KOPT-K1 (cell line): Measurements from ENCODE around the gene ST8SIA5.
"Not testable (repeated sequence)": the region's sequence is repeated elsewhere in the genome, so short reads cannot be mapped to it uniquely, and the experiment has no call there.

Source experiments
- H3K27ac ChIP-seq: fragments of 200-600 bp; sonication (generic); 2 replicates; pipeline ENCODE4 v1.5.1; 2016; ENCODE audit warnings: antibody characterized with exemption, mild to moderate bottlenecking, low read depth, low read length; ENCODE audit not compliant: poor library complexity, severe bottlenecking
- H3K36me3 ChIP-seq: fragments of 200-600 bp; sonication (generic); 2 replicates; pipeline ENCODE4 v1.5.1; 2017; ENCODE audit warnings: antibody characterized with exemption, mild to moderate bottlenecking, low read length, moderate library complexity; ENCODE audit not compliant: insufficient read depth
- H3K9me3 ChIP-seq: fragments of 200-600 bp; sonication (generic); 2 replicates; pipeline ENCODE4 v1.5.1; 2017; ENCODE audit warnings: antibody characterized with exemption, low read length, mild to moderate bottlenecking; ENCODE audit not compliant: insufficient read depth, poor library complexity, severe bottlenecking

ST8SIA5 gene, protein sequence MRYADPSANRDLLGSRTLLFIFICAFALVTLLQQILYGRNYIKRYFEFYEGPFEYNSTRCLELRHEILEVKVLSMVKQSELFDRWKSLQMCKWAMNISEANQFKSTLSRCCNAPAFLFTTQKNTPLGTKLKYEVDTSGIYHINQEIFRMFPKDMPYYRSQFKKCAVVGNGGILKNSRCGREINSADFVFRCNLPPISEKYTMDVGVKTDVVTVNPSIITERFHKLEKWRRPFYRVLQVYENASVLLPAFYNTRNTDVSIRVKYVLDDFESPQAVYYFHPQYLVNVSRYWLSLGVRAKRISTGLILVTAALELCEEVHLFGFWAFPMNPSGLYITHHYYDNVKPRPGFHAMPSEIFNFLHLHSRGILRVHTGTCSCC

DNA sequence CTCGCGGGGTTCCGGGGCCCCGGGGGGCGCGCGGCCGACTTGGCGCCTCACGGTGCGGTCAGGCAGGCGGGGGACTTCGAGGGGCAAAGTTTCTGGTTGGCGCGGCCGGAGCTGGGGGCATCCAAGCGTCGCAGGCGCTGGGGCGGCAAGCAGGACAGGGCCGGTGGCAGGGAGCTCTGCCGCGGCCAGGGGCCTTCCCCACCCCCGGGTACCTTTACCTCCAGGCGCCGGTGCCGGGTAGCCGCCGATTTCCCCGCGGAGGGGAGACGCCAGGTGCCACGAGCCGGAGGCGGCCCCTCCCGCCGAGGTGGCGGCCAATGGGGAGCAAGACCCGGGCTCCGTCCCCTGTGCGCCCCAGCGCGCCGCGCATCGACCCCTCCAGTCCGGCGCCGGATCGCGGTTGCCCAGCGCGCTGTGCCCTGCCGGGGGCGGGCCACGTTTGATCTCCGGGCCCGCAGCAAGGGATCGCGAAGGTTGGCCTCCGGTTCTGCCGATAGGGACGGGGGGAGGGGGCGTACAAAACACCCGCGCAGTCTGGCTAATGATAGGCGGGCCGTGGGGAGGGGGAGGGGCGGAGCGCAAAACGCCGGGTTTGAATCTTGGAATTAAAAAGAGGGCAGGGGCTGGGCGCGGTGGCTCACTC lies at the start of gene ST8SIA5:
Gene ST8SIA5 (minus strand): TSS at position 495 of the 643 bp plus-strand sequence. CDS start 545 bp downstream, outside the sequence.
- H3K27ac ChIP-seq, result no peak within 1 kb of the TSS

DNA sequence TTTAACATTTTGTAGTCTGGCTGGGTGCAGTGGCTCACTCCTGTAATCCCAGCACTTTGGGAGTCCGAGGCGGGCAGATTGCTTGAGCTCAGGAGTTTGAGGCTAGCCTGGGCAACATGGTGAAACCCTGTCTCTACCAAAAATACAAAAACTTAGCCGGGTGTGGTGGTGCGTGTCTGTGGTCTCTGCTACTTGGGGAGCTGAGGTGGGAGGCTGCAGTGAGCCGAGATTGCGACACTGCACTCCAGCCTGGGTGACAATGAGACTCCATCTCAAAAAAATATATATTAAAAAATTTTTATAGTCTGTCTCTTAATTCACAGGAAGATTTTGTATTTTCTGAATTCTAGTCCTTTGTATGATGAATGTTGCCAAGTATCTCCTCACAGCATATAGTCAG lies 39.1 kb upstream of the ST8SIA5 start:
- H3K27ac ChIP-seq, result not testable (repeated sequence)

More for the DNA sequence above, at the start of gene ST8SIA5:
- Histone ChIP-seq H3K9me3 (peaks cover 19% of the 10 kb centered on the region), H3K36me3 (no peaks in the 10 kb centered on the region)

DNA sequence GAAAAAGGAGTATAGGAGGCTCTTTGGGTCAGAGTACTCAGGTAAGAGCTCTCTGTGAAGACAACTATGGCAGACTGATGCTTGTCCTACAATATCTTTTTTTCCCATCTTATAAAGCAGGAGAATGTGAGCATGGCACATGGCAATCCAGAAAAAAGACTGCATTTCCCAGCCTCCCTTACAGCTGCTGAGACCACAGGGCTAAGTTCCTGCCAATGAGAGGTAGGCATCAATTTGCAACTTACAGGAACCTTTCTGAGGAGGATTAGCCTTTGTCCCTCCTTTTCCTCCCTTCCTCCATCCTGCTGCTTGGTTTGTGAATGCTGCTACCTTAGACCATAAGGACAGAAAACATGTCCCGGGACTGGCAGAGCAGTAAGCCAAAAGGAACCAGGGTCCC lies 37.8 kb upstream of the ST8SIA5 start:
- Histone ChIP-seq H3K27ac (no peak overlapping the region), H3K9me3 (peaks cover 15% of the 10 kb centered on the region), H3K36me3 (no peaks in the 10 kb centered on the region)

More for the DNA sequence above, 39.1 kb upstream of the ST8SIA5 start:
- not testable (repeated sequence) for H3K36me3 ChIP-seq, H3K9me3 ChIP-seq

DNA sequence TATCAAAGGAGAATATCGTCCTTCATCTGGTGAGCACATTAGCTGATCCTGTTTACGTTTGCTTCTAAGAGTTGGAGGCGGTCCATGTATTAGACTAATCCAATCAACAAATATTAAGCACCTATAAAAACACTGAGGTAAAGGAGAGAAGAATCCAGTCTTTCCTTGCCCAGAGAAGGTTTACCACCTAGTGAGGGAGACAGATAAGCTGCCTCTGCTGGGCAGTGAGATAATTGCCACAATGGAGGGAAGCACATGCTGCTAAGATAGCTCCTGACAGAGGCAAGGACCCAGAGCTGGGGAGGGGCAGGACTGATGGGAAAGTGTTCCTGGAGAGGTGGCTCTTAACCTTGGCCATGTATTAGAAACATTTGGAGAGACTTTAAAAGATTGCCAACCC lies 36.7 kb upstream of the ST8SIA5 start:
- Histone ChIP-seq H3K36me3 (no peaks in the 10 kb centered on the region), H3K27ac (no peak overlapping the region), H3K9me3 (peaks cover 16% of the 10 kb centered on the region)

DNA sequence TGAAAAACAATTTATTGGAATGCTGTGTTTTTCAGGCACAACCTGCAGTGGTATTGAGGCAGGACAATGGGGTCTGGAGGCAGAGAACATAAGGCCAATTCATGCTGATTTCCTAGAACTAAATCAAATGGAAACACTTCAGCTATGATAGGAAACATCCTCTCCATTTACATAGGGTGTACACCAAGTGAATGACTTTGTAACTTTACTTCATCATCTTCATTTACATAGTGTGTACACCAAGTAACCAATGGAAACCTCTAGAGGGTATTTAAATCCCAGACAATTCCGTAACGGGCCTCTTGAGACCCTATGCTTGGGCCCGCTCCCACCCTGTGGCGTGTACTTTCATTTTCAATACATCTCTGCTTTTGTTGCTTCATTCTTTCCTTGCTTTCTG lies 32.2 kb upstream of the ST8SIA5 start:
- Histone ChIP-seq H3K27ac (no peak overlapping the region), H3K9me3 (peaks cover 16% of the 10 kb centered on the region), H3K36me3 (no peaks in the 10 kb centered on the region)

DNA sequence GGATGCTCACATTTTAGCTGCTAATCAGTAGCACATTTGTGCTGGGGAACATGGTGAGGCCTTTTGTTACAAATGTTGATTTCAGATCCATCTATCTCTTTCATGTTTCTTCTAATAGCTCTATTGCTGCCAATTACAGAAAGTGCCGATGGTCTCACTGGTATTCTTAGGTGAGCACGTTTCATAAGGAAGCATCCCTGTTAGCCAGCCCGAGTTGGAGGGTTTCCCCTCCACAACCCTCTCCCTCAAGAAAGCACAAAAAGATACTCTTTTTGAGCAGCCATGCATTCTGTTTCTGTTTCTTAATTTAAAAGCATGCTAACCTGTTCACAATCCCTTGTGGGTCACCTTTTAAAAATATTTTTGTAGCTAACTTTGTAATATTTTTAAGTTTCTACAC lies 30.8 kb upstream of the ST8SIA5 start:
- no peaks in the 10 kb centered on the region for H3K36me3 ChIP-seq
- H3K27ac ChIP-seq, result no peak overlapping the region
- peaks cover 16% of the 10 kb centered on the region for H3K9me3 ChIP-seq

DNA sequence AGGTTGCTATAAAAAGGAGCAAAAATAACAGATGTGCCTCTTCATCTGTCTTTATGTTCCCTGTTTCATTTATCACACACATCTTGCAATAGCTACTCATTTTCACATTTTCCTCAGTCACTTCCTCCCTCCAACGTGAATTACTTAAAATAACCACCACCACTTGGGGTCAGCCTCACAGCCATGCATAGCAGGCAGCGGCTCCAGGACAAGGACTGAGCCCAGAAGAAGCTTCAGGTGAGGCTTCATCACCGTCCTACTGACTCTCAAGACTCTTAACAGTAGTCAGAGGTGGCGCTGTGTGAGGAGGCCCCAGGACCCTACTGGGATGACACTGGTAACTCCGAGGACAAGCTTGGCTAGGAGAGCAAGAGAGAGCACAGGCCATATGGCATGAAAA lies 15.5 kb upstream of the ST8SIA5 start:
- H3K36me3 ChIP-seq, result no peaks in the 10 kb centered on the region
- H3K27ac ChIP-seq, result no peak overlapping the region
- no peaks in the 10 kb centered on the region for H3K9me3 ChIP-seq

DNA sequence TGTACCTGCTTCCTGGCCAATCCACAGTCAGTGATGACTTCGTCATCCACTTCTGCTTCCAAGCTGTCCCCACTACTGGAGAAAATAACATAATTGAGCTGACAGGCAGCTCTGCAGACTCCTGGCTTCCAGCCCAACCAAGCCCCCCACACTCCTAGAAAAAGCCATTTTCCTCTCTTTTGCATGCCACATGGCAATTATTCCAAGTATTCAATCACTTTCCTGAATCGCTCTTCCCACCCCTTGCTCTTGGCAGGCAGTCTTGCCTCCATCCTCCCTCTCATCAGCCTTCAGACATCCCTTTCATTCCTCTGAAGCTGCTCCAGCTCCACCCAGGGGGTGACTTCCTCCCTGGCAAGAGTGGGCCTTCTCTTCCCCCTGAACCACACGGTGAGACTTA lies 14.3 kb upstream of the ST8SIA5 start:
- no peaks in the 10 kb centered on the region for H3K9me3 ChIP-seq
- no peak overlapping the region for H3K27ac ChIP-seq

DNA sequence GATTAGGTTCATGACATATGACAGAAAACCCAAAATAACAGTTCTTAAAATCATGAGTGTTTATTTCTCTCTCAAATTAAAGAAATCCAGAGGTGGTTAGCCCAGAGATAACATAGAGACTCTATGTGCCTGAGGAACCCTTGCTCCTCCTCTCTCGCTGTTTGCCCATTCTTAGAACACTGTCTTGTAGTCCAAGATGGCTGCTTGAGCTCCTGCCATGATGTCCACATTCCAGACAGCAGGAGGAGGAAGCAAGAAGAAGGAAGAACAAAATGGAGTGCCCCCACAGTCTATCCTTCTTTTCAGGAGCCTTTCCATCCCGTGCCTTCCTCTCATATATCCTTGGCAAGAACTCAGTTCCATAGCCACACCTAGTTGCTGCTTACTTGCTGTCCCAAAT lies 13.9 kb upstream of the ST8SIA5 start:
- Histone ChIP-seq H3K27ac (no peak overlapping the region), H3K9me3 (no peaks in the 10 kb centered on the region), H3K36me3 (no peaks in the 10 kb centered on the region)

More for the DNA sequence above, 14.3 kb upstream of the ST8SIA5 start:
- no peaks in the 10 kb centered on the region for H3K36me3 ChIP-seq

DNA sequence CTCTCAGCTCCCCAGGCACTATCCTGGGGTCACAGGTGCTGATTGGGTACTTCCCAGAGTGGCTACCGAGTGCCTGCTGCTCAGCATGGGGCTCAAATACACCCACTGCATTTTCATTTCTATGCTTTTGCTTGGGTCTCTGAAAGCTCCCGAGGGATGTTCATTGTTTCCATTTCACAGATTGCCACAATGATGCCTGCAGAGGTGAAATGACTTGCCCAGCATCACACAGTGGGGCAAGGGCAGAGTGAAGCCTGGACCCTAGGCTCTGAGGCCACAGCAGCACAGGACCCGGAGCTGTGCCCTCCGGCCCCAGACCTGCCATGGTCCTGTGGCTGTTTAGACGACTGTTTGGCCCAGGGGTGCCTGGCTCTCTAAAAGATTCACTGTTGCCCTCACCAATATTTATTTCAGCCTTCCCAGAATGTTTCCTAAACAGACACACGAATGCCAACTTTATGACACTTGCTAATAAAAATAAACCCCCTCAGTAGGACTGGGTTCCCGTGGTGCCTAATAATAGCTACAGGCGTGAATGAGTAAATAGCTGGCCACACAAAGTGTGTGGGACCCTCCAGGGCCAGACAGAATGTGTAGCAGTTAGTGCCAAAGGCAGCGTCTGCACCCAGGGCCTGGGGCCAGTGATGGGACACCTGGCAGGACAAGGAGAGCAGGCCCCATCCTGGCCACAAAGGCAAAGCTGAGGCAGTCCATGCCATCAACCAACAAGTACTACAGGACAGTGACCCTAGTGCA lies 11.5 kb upstream of the ST8SIA5 start:
- H3K27ac ChIP-seq, result no peak overlapping the region

DNA sequence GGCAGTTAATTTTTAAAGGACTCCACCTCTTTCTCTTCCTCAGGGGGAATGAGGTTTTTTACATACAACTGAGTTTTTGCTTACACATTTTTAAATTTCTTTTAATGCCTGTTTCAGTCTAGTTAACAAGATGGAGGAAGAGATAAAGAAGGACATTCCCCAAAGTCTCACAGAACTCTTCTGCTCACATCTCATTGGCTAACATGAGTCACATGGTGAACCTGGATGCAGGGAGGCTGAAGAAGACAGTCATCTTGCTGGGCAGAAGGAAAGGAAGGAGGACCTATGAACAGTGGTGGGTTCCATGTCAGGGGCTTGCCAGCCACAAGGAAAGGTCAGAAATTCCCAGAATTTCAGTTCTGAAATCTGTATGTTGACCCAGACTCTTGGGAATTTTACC lies 10.4 kb upstream of the ST8SIA5 start:
- H3K36me3 ChIP-seq, result no peaks in the 10 kb centered on the region
- no peaks in the 10 kb centered on the region for H3K9me3 ChIP-seq
- no peak overlapping the region for H3K27ac ChIP-seq

More for the DNA sequence above, 11.5 kb upstream of the ST8SIA5 start:
- Histone ChIP-seq H3K36me3 (no peaks in the 10 kb centered on the region), H3K9me3 (no peaks in the 10 kb centered on the region)

DNA sequence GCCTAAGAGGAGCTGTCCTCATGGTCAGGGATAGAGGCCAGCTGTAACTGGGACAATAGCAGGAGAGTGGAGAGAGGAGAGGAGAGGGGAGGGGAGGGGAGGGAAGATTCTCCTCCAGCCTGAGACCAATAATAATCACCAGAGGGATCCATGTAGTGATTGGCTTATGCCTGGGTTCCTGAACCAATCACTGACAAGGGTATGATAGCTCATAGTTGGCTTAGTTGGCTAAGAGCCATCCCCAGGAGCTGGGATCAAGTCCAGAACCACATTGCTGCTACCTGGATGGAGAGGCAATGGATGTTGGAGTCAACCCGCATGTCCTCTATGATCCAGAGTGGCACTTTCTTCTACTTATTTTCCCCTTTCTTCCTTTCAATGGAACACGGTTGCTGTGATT lies 7.7 kb upstream of the ST8SIA5 start:
- Histone ChIP-seq H3K36me3 (no peaks in the 10 kb centered on the region), H3K9me3 (no peaks in the 10 kb centered on the region), H3K27ac (no peak overlapping the region)

DNA sequence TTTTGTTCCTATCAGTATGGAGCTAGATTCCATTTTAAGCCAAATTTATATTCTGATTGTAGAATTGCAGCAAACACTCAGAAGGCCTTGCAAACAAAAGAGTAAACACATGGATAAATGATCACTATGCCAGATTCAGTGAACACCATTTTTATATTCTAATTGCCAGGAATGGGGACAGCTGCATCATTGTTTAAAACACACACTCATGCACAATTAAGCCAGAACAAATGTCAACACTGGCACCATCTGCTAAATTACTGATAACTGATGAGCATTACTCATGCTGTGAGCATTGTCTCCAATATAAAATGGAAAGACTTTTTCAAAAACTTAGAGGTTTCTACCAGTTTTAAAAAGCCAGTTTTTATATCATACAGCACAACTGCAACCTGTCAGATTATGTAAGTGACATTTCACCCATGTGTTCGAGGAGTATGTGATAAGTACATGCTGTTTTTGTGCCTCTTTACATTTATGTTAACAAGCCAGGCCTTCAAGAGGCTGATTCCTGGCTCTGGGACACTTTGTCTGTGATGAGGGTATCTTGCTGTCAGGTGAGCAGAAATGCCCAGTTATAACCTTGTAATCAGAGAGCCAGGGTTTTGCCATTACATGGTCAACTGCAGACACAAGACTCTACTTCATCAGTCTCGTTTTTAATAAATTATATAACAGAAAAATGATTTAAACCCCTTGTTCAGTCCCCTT lies 4.4 kb upstream of the ST8SIA5 start:
- H3K27ac ChIP-seq, result no peak overlapping the region
- no peaks in the 10 kb centered on the region for H3K36me3 ChIP-seq

DNA sequence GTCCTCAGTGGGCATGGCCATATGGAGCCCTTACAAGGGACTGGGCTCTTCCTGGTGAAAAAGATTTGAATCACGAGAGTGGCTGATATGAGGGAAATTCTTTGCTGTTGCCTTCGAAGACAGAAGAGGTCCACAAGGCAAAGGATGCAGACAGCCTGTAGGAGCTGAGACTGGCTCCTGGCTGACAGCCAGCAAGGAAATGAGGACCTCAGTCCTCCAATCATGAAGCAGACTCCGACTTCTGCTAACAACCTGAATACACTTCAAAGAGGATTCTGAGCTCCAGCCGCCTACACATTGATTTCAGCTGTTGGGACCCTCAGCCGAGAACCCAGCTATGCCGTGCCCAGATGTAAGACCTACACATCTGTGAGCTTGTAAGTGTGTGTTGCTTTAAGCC lies 3.0 kb upstream of the ST8SIA5 start:
- no peaks in the 10 kb centered on the region for H3K36me3 ChIP-seq
- H3K27ac ChIP-seq, result no peak overlapping the region
- H3K9me3 ChIP-seq, result peaks cover 19% of the 10 kb centered on the region

More for the DNA sequence above, 4.4 kb upstream of the ST8SIA5 start:
- peaks cover 12% of the 10 kb centered on the region for H3K9me3 ChIP-seq
